Stimulated activated naive B cell treated with anti-CD40 and anti-IgM and Interleukin-4, amounts not matched to agents 10 μg/mL and 1 μg/mL and 100 μg/mL, for 72 hours (primary cell): ENCODE results near the gene GLI3.

ENCODE experiments used
- ATAC-seq, 2 donors: fragments of 150-1000 bp; cut with Tn5 transposase; replicated peaks; 2 replicates each; pipeline ENCODE4 v1.10.0; 2021; ENCODE audit warnings: moderate library complexity in 1 of 2
- DNase-seq: peaks from one replicate; pipeline ENCODE4 v3.0.0; 2021
- H3K27ac Mint-ChIP-seq: one replicate; pipeline ENCODE4 v1.8.0; 2022; ENCODE audit warnings: mild to moderate bottlenecking, mixed read lengths
- H3K27me3 Mint-ChIP-seq, 2 donors: one replicate each; pipeline ENCODE4 v1.8.0; 2022; ENCODE audit warnings: mixed read lengths in 2 of 2
- H3K36me3 Mint-ChIP-seq, 2 donors: one replicate each; pipeline ENCODE4 v1.8.0; 2022; ENCODE audit warnings: mixed read lengths in 2 of 2, mild to moderate bottlenecking in 1 of 2
- H3K4me1 Mint-ChIP-seq, 2 donors: one replicate each; pipeline ENCODE4 v1.8.0; 2022; ENCODE audit warnings: mixed read lengths in 2 of 2, mild to moderate bottlenecking in 1 of 2
- H3K4me3 Mint-ChIP-seq, 2 donors: one replicate each; pipeline ENCODE4 v1.8.0; 2022; ENCODE audit warnings: mild to moderate bottlenecking in 2 of 2, mixed read lengths in 2 of 2, moderate library complexity in 1 of 2
- H3K9me3 Mint-ChIP-seq, 2 donors: one replicate each; pipeline ENCODE4 v1.8.0; 2022; ENCODE audit warnings: mixed read lengths in 2 of 2, mild to moderate bottlenecking in 1 of 2

The GLI3 gene

GRCh38 chr7:42167206-42167605, 69.8 kb downstream of the GLI3 start:
- no peaks in the 10 kb centered on the region for H3K4me1 Mint-ChIP-seq
- H3K36me3 Mint-ChIP-seq = no peaks in the 10 kb centered on the region
- H3K9me3 Mint-ChIP-seq = no peaks in the 10 kb centered on the region
- H3K4me3 Mint-ChIP-seq = no peak overlapping the region
- no peak for DNase-seq
- no peak for ATAC-seq
- H3K27ac Mint-ChIP-seq = no peak overlapping the region
- H3K27me3 Mint-ChIP-seq = no peaks in the 10 kb centered on the region

DNA sequence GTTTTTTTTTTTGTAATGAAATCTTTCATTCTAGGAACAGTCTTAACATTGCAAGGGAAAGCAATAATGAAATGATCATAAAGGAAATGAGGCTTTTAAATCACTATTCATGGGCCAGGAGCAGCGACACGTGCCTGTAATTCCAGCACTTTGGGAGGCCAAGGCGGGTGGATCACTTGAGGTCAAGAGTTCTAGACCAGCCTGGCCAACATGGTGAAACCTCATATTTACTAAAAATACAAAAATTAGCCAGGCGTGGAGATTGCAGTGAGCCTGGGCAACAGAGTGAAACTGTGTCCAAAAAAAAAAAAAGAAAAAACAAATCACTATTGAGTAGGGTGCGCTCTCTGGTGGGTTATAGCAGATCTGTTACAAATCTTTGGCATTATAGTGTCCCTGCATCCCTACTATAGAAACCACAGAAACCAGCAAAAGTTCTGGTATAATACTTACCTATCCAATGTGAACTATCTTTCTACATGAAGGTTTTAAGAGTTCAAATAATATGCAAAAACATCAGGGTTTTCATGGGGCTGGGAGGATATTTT, 72.1 kb downstream of the GLI3 start:
- no peaks in the 10 kb centered on the region for H3K27me3 Mint-ChIP-seq
- no peaks in the 10 kb centered on the region for H3K36me3 Mint-ChIP-seq
- no peaks in the 10 kb centered on the region for H3K9me3 Mint-ChIP-seq
- ATAC-seq (no peak), DNase-seq (no peak)
- no peak overlapping the region for H3K27ac Mint-ChIP-seq
- H3K4me3 Mint-ChIP-seq = no peak overlapping the region
- no peaks in the 10 kb centered on the region for H3K4me1 Mint-ChIP-seq

DNA sequence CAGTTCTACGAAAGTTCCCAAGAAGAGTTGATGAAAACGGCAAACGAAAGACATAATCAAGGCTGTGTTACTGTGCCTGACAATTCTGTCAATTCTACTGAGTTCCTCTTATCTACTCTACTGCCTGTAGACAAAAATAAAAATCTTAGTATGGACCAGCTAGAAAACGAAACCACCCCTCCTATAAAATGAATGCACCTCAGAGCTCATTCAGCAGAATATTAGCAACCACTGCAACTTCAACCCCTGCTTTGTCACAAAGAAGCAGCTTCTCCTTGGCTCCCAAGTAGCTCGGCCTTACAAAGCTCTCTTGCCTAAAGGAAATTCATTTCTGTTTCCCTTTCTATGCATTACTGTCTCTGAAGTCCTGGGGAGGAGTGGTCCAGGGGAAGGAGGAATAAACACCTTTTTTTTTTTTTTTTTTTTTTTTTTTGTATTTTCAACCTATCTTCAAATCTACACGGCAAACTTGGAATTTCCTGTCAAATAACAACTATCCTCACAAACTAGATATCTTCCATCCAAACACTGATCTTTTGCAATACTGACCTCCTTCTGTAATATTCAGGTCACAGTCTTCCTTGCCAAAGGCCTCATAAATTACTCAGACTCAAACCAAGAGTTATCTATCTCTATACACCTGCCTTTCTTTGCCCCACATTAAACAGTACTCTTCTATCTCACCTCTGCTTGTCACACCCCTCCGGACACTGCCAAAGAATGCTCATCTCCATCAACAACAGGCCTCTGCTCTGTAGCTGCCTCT, 74.3 kb downstream of the GLI3 start:
- Mint-ChIP-seq H3K27ac (no peak overlapping the region), H3K36me3 (no peaks in the 10 kb centered on the region), H3K4me3 (no peak overlapping the region), H3K27me3 (no peaks in the 10 kb centered on the region), H3K4me1 (no peaks in the 10 kb centered on the region), H3K9me3 (no peaks in the 10 kb centered on the region)
- no peak for ATAC-seq
- no peak for DNase-seq

- Mint-ChIP-seq H3K27ac (no peak overlapping the region), H3K36me3 (no peaks in the 10 kb centered on the region), H3K27me3 (no peaks in the 10 kb centered on the region), H3K4me1 (no peaks in the 10 kb centered on the region), H3K9me3 (no peaks in the 10 kb centered on the region), H3K4me3 (no peak overlapping the region)
- DNase-seq = no peak
- no peak for ATAC-seq
These were observed 75.3 kb downstream of the GLI3 start for GRCh38 chr7:42161719-42162118.

DNA sequence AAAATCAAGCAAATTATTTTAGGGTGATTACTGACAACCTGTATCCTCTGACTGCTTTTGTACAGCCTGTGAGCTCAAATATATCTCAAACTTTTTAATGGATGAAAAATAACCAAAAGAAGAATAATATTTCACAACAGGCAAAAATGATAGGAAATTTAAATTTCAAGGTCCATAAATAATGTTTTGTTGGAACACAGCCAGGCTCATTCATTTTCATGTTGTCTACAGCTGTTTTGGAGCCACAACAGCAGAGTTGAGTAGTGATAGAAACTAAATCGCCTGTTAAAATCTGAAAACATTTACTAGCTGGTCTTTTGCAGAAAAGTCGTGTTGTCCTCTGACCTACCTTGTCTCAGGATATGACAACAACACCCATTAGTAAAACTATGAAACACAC, 75.9 kb downstream of the GLI3 start:
- ATAC-seq = no peak
- H3K36me3 Mint-ChIP-seq = no peaks in the 10 kb centered on the region

GRCh38 chr7:42159130-42159529, 77.9 kb downstream of the GLI3 start:
- no peaks in the 10 kb centered on the region for H3K4me1 Mint-ChIP-seq
- H3K4me3 Mint-ChIP-seq = no peak overlapping the region
- DNase-seq (no peak), ATAC-seq (no peak)
- no peaks in the 10 kb centered on the region for H3K36me3 Mint-ChIP-seq
- no peak overlapping the region for H3K27ac Mint-ChIP-seq
- no peaks in the 10 kb centered on the region for H3K27me3 Mint-ChIP-seq
- H3K9me3 Mint-ChIP-seq = no peaks in the 10 kb centered on the region

More for the DNA sequence above, 75.9 kb downstream of the GLI3 start:
- Mint-ChIP-seq H3K9me3 (no peaks in the 10 kb centered on the region), H3K27me3 (no peaks in the 10 kb centered on the region), H3K27ac (no peak overlapping the region), H3K4me1 (no peaks in the 10 kb centered on the region), H3K4me3 (no peak overlapping the region)
- no peak for DNase-seq

DNA sequence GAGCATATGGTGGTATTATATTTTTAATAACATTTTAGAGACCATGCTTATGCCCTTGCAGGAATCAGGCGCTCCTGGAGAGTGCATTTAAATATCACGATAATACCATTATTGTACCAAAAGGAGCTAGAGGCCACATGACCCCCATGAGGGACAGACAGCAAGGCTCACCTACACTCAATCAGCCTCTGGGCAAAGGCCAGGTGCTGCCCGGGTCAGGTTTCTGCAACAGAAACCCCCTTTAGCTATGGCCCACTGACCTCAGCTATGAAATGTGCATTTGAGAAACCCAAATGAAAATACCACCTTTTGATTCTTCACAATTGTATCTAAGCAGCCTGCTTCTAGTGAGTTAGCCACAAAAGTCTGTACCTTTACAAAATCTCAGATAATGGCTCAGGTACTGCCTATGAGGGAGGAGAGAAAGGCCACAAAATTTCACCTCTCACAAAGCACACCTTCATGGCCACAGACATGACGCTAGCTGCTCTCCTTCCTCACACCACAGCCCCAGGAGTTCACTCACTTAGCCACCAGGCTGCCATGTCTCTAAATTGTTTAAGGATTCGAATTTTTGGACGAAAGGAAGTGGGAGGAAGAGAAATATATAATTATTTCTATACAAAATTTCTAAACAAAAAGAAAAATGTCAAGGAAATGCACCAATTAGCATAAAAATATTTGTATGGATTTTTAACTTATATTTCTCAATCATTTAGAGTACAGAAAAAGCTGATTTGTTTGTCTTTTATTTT, 79.9 kb downstream of the GLI3 start:
- Mint-ChIP-seq H3K36me3 (no peaks in the 10 kb centered on the region), H3K27me3 (no peaks in the 10 kb centered on the region), H3K27ac (no peak overlapping the region), H3K4me1 (no peaks in the 10 kb centered on the region), H3K4me3 (no peak overlapping the region), H3K9me3 (no peaks in the 10 kb centered on the region)
- DNase-seq (no peak), ATAC-seq (no peak)

- no peak overlapping the region for H3K27ac Mint-ChIP-seq
- H3K36me3 Mint-ChIP-seq = no peaks in the 10 kb centered on the region
- ATAC-seq (no peak), DNase-seq (no peak)
- H3K27me3 Mint-ChIP-seq = no peaks in the 10 kb centered on the region
- H3K4me1 Mint-ChIP-seq = no peaks in the 10 kb centered on the region
- no peaks in the 10 kb centered on the region for H3K9me3 Mint-ChIP-seq
- no peak overlapping the region for H3K4me3 Mint-ChIP-seq
These were observed 80.6 kb downstream of the GLI3 start for GRCh38 chr7:42156291-42156865.

- Mint-ChIP-seq H3K27ac (no peak overlapping the region), H3K27me3 (no peaks in the 10 kb centered on the region), H3K9me3 (no peaks in the 10 kb centered on the region), H3K4me1 (no peaks in the 10 kb centered on the region), H3K36me3 (no peaks in the 10 kb centered on the region), H3K4me3 (no peak overlapping the region)
- no peak for ATAC-seq
- DNase-seq = no peak
These were observed 81.3 kb downstream of the GLI3 start for GRCh38 chr7:42155584-42156290.

DNA sequence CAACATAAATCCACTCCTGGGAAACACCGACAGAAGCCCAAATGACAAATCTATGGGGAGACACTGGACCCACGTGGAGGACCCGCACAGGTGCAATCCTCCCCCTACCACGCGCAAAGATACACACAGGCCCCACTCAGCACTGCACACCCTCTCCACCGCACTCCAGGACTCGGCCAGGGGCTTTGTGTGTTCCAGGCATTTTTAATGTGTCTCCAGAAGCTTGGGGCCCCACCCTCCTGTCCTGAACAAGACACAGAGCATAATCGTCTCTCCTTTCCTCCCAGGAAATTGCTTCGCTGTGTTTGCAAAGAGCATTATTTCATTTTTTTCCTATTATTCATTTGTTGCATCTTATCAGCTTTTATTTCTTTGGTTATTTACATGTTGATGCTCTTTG, 82.8 kb downstream of the GLI3 start:
- Mint-ChIP-seq H3K9me3 (no peaks in the 10 kb centered on the region), H3K4me1 (no peaks in the 10 kb centered on the region), H3K36me3 (no peaks in the 10 kb centered on the region), H3K27ac (no peak overlapping the region), H3K27me3 (no peaks in the 10 kb centered on the region), H3K4me3 (no peak overlapping the region)
- ATAC-seq = no peak
- DNase-seq = no peak

DNA sequence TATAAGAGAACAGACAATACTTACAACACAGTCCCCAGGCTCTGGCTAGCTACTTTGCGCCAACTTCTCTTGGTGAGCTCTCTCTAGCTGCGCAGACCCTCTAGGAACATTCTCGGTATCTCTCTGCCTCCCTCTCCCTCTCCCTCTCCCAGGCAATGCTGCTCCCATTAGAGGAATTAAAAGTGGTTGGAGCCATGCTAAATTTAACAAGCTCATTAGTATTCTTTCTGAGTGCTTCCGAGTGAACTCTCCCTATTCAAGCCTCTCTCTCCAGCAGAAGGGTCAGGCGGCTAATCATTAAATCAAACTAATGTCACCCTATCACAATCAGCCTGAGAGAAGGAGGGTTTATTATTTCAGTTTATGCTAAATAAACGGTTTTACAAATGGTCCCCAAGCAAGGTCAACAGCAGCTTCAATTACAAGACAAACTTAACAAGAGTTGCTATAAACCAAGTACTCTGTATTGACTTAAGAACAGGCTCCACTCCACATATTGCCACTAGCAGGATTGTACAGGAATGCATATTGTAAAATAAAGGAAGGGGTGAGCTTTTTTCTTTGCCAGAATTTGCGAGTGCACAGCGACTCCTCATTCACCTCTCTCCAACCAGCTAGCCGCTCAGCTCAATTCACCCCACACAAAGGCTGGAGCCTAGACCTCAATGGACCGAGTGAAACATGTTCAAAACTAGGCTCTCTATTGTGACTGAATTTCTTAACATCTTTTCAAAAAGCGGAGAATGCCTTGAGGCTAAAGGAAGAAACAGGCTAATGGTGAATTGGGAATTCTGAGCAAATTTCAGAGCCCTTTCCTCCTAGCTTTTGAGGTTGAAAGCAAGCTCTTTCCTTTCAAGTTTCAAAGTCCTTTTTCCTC, 84.4 kb downstream of the GLI3 start:
- H3K9me3 Mint-ChIP-seq = peaks cover 0 to 2% of the 10 kb centered on the region in 2 donors
- peaks cover under 1 to 8% of the 10 kb centered on the region in 2 donors for H3K27me3 Mint-ChIP-seq
- no peak for ATAC-seq
- no peaks in the 10 kb centered on the region for H3K4me1 Mint-ChIP-seq
- no peak overlapping the region for H3K27ac Mint-ChIP-seq
- DNase-seq = no peak
- H3K36me3 Mint-ChIP-seq = no peaks in the 10 kb centered on the region
- no peak overlapping the region for H3K4me3 Mint-ChIP-seq

DNA sequence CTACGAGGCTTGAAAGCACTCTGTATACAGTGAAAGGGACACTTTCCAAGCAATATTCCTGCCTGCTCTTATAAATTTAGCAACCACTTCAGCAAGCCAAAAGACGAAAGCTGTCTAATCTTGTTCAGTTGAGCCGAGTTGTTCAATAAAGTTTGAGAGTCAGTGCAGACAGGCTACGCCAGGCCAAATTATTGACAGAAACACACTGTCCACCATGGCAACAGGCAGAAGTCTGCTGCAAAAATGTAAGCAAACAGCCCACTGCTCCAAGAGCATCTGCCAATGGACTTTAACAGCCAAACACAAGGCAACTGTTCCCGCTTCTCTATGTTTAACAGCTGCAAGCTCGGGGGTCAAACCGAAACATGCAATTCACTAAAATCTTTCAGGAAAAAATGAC, 85.7 kb downstream of the GLI3 start:
- DNase-seq = no peak
- no peak for ATAC-seq
- Mint-ChIP-seq H3K4me1 (no peaks in the 10 kb centered on the region), H3K27ac (no peak overlapping the region), H3K27me3 (peaks cover 6 to 9% of the 10 kb centered on the region in 2 donors), H3K4me3 (no peak overlapping the region), H3K9me3 (peaks cover 0 to 2% of the 10 kb centered on the region in 2 donors), H3K36me3 (no peaks in the 10 kb centered on the region)

DNA sequence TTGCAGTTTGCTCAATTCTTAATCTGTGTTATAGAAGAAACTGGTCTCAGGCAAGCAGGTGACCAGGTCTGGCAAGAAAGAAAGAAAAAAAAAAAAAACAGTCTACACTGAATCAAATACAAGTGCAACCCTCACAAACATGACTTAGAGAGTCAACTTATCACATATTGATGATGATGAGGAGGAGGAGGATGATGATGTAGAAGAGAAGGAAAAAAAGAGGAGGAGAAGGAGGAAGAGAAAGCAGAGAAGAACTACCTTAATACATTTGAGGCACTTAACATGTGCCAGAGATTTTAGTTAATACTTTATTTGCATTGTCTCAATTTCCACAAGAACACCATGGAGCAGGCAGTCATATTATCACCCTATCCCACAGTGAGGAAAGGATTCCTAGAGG, 91.5 kb downstream of the GLI3 start:
- no peak for DNase-seq
- peaks cover 0 to 2% of the 10 kb centered on the region in 2 donors for H3K9me3 Mint-ChIP-seq
- H3K4me1 Mint-ChIP-seq = no peaks in the 10 kb centered on the region
- H3K4me3 Mint-ChIP-seq = no peak overlapping the region
- ATAC-seq = no peak
- peaks cover 6 to 11% of the 10 kb centered on the region in 2 donors for H3K27me3 Mint-ChIP-seq
- no peak overlapping the region for H3K27ac Mint-ChIP-seq
- no peaks in the 10 kb centered on the region for H3K36me3 Mint-ChIP-seq
